CD4-positive, alpha-beta T cell treated with Interleukin-17A for 1 hour (primary cell): ENCODE measurements around the gene CNTROB.

ENCODE experiments used
- DNase-seq: peaks from one replicate; pipeline ENCODE4 v3.0.0-alpha.2; 2020

CNTROB gene

DNA sequence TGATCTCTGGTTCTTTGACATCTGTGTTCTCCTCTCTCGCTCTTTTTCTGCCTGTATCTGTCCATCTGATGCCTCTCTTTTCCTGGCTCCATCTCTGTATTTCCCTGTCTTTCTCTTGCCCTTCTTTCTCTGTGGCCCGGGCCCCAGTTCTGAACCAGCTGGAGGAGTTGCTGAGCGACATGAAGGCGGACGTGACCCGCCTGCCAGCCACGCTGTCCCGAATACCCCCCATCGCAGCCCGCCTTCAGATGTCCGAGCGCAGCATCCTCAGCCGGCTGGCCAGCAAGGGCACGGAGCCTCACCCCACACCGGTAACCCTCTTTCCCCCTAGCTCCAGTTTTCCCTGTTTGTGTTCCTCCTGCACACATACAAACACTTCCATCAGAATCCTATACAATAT, 21.7 kb upstream of the CNTROB start:
- no peak for DNase-seq

DNA sequence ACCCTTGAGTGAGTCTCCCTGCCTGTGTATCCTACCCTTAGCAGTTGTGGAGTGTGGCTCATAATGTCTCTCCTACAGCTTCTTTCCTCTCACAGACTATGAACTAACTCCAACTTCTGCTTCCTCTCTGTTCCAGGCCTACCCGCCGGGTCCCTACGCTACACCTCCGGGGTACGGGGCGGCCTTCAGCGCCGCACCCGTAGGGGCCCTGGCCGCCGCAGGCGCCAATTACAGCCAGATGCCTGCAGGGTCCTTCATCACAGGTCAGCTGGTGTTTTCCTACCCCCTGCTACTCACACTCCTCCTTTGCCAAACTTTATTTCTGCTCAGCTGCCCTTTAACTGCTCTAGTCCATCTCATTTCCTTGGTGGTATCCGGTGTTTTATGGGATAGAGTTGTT, 21.3 kb upstream of the CNTROB start:
- DNase-seq, result no peak

- no peak for DNase-seq
These were observed 20.9 kb upstream of the CNTROB start for GRCh38 chr17:7911116-7911515.

DNA sequence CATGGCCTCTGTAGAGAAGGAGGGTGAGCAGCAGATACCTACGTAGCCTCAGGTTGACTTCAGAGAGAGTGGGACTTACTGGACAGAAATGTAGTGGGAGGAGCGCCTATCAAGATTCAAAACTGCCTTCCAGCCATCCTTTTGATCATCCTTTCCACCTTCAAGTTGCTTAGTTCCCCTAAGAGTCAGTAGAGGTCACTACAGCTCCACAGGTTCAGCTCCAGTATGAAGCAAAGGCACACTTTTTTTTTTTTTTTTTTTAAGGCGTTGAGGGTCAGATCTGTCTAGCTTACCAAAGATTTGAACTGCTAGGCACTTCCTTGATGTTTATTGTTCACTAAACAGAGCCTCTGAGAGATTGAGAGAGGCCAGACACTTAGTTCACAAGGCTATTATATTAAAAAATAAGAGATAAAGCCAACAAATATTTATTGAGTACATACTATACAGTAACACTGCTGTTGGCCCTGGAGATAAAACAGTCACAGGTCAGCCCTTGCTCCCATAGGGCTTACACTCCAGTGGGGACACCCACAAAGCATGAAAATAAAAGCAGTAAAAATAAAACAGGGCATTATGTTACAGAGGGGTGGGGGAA, 19.0 kb upstream of the CNTROB start:
- peak; percentile 87 for DNase-seq

- no peak for DNase-seq
These were observed 16.8 kb upstream of the CNTROB start for GRCh38 chr17:7915179-7915610.

DNA sequence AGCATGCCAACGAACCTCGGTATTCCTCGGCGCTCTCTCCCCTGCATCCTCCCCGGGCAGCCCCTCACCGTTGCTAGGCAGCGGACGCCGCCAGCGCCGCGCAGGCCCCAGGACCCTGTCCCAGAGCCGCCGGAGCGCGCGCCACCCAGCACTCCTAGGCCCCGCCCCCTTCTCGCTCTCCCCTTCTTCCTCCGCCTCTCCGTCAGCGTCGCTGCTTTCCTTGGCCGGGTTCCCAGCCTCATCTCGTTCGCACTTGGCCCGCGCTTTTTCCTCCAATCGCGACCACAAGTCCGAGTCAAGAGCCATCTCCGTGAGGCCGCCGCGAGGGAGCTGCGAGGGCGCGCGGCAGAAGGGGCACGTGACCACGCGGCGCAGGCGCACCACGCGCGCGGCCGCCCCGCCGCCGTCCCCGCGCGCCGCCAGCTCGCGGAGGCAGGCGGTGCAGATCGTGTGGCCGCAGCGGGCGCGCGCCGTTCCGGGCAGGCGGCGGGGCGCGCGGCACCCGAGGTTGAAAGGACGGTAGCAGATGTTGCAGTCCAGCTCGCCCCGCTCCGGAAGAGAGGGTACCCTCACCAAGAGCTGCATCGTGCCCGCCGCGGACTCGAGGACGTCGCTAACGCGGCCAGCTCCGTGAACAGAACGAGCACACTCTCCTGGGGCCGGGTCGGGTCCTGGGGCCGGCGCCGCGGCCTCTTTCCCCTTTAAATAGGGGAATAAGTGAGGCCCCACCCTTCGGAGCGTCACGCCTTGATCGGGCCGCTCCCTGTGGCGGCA, 16.2 kb upstream of the CNTROB start, which contains the start of gene RNF227:
Gene RNF227, minus strand, starts transcription at position 679 of the 774 bp plus-strand sequence. Its CDS starts 94 bp downstream, at position 585.
- DNase-seq, result peak; percentile 89

GRCh38 chr17:7916385-7916682, 15.7 kb upstream of the CNTROB start:
- no peak for DNase-seq

GRCh38 chr17:7916808-7917207, 15.2 kb upstream of the CNTROB start:
- DNase-seq, result no peak

DNA sequence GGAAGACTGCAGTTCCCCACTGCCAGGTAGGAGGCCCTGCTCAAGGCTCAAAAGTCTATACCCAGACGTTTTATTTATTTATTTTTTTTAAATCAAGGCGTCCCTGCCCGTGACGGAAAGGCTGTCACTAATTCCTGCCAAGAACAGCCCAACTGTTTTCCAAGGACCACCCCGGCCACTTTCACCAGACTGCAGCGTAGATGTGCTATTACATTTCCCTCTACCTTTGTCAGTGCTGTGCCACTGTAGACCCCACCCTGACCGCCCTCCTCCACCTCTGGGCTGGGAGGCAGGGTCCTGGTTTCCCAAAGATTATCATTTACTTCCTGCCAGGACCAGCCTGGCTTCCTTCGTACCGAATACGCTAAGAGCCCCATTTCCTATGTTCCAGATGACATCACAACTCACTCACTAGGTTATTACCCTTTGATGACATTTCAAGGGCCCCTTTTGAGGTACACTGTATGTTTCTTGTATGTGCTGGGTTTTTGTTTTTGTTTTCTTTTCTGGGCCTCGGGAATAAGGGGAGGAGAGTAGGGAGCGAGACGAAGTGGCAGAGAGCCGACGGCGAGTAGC, 9.6 kb upstream of the CNTROB start:
- no peak for DNase-seq

GRCh38 chr17:7922845-7923628, 9.0 kb upstream of the CNTROB start:
- DNase-seq, result peak; percentile 90

- no peak for DNase-seq
These were observed 4.4 kb upstream of the CNTROB start for GRCh38 chr17:7927596-7927995.

GRCh38 chr17:7929158-7930023, 2.6 kb upstream of the CNTROB start, which contains the start of gene KCNAB3:
TSS of gene KCNAB3 (minus strand) at chr17:7929856. CDS start at chr17:7929435, 421 bp downstream.
- DNase-seq, result peak; percentile 67

DNA sequence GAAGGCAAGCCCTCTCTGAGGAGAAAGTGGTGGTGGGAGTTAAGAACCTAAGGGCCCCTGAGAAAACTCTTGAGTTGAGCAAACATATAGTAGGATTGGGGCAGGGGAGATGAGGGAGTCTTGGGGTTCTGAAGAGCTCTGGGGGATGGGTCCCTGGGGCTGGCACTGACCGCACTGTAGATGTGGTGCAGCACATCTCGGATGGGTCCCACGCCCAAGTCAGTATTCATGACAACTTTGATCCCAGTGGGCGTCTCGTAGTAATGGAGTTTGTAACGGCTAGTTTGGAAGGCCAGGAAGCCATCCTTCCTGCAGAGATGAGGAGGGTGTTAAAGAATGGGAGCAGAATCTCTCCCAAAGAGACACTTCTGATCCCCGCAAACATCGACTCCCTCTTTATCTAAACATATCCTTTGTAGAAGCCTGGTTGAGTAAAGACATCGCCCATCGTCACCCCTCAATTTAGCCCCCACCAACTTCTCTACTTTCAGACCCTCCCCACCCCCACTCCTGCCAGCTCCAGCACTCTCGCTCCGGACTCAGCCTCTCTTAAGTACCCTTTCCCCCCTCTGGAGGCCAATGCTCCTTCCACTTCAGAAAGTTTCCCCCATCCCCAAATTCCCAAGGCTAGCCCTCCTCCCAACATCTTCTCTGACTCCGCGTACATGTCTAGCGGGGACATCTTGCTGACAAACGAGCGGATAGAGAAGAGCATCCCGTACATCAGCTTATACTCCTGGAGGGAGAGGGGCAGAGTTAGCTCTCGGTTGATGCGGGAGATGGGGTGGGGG, 970 bp upstream of the CNTROB start:
- DNase-seq, result no peak

- DNase-seq, result no peak
These were observed 481 bp downstream of the CNTROB start for GRCh38 chr17:7932483-7932891.

DNA sequence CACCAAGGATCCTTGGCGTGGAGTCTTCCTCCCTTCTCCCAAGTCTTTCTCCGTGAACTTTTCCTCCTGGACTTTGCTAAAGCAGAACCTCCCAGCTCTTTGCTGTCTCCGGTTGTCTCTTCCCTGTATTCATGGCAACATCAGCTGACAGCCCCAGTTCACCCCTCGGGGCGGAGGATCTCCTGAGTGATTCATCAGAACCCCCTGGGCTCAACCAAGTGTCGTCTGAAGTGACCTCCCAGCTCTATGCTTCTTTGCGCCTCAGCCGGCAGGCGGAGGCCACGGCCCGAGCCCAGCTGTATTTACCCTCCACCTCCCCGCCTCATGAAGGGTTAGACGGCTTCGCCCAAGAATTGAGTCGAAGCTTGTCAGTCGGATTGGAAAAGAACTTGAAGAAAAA, 943 bp downstream of the CNTROB start:
- DNase-seq, result peak; percentile 35

DNA sequence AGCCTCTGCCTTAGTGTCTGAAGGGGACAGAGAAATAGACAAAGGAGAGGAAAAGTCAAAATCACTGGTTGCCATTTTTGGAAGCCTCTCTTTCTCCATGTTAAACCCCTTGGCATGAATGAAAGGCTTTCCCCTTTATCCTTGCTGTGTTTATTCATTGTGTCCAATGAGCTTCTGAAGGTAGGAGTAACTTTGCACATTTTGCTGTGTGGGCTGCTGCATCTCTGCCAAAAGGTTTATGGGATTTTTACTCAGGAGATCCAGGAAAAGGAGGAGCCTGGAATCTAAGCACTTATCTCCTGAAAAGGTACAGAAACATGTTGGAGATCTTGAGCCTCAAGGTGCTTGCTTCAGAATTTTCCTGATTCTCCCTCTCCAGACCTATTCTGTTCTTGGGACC, 3.9 kb downstream of the CNTROB start:
- no peak for DNase-seq

DNA sequence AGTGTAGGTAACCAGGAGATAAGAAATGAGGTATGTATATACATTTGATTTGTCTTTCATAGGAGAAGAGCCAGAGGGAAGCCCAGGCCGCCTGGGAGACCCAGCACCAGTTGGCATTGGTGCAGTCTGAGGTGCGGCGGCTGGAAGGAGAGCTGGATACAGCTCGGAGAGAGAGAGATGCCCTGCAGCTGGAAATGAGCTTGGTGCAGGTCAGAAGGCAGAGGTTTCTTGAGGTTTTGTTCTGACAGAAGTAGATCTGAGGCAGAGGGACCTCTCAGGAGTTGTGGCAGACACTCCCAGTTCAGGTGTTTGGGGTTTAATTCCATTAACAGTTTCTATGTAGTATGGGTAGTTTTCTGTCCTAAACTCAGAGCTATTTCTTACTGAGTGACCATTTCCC, 8.0 kb downstream of the CNTROB start:
- DNase-seq, result no peak

DNA sequence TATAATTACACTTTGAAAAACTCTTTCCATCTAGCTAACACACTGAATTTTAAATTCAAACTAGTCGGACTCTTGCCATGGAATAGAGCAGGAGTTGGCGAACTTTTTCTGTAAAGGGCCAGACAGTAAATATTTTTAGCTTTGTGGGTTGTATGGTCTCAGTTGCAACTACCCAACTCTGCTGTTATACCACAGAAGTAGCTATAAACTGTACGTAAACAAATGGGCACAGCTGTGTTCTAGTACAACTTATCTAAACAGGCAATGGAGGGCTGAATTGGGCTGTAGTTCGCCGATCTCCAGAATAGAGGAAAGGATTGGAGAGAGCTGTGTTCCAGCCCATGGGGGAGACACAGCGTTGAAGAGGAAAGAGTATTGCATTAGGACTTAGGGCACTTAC, 8.7 kb downstream of the CNTROB start:
- DNase-seq, result no peak

GRCh38 chr17:7943291-7943690, 11.3 kb downstream of the CNTROB start:
- no peak for DNase-seq

DNA sequence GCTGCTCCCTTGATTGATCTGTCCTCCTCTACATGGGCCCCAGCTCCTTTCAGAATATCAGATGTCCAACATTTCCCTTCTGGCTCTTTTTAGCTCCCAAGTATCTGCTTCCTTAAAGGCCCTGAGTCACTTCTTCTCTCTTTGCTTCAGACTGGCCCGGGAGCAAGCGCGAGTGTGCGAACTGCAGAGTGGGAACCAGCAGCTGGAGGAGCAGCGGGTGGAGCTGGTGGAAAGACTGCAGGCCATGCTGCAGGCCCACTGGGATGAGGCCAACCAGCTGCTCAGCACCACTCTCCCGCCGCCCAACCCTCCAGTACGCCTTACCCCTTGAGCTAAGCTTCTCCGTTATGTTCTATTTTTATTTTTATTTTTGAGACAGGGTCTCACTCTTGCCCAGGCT, 12.3 kb downstream of the CNTROB start:
- no peak for DNase-seq

DNA sequence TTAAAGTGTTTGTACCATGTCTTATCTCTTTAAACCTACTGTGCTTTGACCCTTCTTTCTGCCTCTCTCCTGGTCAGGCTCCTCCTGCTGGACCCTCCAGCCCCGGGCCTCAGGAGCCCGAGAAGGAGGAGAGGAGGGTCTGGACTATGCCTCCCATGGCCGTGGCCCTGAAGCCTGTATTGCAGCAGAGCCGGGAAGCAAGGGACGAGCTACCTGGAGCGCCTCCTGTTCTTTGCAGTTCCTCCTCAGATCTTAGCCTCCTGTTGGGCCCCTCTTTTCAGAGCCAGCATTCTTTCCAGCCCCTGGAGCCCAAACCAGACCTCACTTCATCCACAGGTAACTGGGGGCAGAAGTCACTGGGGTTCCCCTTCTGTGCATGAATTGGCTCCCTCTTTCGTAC, 13.6 kb downstream of the CNTROB start:
- no peak for DNase-seq

- no peak for DNase-seq
These were observed 14.4 kb downstream of the CNTROB start for GRCh38 chr17:7946441-7946840.
